Stimulated activated CD8-positive, alpha-beta memory T cell treated with anti-CD3 and anti-CD28 coated beads, Interleukin-2, amount 100 ng/mL, for 1 hour (primary cell): ENCODE measurements around the gene PCK1.
A peak's percentile ranks its signal among the peaks of the same experiment; 100 is the strongest.

Source experiments
- DNase-seq, 2 donors: peaks; one replicate each; pipeline ENCODE4 v3.0.0-alpha.2; 2020; ENCODE audit warnings: low read depth in 2 of 2

The PCK1 gene

GRCh38 chr20:57587989-57588377 is 27.1 kb downstream of the PCK1 start:
- DNase-seq: no peak

GRCh38 chr20:57588596-57588995 is 27.7 kb downstream of the PCK1 start:
- DNase-seq: no peak

- no peak for DNase-seq
Observed at GRCh38 chr20:57589123-57589727, 28.3 kb downstream of the PCK1 start.

- no peak for DNase-seq
Observed at GRCh38 chr20:57589728-57590484, 29.0 kb downstream of the PCK1 start.

DNA sequence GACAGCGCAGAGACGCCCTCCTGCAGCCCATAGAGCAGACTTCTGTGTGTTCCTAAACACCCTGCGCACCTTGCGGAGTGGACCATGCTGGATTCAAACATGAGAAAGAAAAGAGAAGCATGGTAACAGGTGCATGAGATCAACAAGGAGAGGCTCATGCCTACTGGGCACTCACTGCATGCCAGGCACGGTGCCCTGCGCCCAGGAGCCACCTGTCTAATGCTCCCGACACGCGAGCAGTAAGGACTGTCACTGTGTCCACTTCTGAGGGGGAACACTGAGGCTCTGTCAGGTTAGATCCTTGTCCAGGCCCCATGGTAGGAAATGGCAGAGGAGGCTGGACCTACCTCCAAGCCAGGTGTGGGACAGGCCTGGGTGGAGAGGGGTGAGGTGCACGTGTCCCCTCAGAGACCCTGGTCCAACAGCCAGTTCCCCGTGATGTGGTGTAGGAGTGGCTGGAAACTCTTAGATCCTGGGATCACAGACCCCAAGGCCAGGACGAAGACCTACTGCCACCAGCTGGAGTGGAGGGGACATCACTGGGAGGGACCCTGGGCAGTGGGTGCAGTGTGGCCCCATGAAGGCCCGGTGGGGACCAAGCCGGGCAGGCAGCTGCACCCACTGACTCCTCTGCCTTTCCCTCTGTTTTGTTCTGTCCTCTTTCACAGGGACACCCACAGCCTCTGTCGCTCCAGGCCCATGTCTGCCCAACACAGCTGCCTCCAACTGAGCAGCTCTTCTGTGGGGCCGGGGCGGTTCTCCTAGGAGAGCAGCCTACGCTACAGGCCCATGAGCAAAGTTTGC is 29.8 kb downstream of the PCK1 start:
- DNase-seq: no peak

DNA sequence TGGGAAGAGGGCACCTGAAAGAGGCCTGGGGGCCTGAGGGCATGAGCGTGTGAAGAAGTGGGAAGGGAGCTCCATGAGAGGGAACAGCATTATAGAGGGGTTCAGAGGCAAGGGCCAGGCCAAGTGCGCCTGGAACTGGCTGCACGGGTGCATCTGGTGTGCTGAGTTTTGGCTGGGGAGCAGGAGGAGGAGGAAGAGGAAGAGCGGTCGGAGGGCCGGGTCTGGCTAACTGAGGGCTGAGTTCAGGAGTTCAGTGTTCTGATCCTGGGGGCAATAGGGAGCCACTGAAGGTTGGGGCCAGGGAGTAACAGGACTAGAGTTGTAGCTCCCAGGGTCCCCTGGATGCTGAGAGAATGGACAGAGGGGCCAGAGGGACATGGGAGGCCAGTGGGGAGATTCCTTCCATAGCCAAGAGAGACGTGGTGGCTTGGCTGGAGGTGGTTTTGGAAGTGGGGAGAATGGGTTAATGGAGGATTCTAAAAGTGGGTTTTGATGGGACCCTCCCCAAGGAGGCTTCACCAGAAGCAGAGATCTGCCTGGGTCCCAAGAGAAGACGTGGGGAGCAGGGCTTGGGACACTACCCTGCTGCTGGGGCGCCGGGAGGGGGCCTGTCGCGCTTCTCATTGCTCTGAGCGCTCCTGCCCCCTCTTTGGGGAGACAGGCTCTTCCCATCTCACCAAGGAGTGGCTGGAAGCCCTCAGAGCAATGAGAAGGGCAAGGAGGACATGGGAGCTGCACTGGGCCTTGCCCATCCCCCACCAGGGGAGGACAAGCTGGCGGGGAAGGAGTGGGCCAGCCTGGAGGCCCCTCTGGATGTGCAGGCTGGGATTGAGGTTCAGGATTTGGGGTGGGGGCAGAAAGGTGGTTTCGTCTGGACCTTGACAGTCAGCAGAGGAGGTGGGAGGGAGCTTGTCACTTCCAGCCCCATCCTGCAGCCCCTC is 30.6 kb downstream of the PCK1 start:
- DNase-seq: no peak

DNA sequence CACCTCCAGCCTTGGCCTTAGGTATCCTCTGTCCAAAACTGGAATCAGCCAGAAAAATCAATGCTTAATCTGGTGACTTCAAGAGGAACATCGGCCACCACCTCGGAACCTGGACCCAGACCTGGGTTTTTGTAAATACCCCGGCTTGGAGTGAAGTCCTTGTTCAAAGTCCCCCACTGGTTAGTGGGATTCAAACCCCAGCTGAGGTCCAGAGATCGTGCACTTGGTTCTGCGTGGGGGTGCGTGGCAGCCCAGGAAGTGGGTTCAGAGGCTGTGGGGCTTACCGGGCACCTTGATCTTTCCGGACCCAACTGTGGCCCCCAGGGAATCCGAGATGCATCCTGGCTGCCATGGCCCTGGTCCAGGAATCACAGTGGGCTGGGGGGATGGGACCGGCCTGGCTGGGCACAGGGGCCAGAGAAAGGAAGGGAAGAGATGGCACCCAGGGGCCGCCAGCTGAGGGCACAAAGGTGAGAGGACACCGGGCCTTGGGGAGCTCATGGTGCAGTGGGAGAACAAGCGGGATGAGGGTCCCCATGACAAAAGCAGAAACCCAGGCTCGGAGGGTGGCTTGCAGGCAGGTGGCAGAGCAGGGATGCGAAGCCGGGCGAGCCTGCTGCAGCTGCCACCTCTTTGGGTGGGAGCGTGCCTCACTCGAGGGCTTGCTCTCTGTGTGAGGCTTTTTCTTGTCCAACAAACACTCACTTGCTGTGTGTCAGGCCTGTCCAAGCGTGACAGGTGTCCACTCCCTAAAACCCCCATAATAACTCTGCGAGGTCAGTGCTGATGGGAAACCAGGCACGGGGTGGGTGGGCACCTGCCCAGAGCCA is 31.6 kb downstream of the PCK1 start:
- DNase-seq: no peak

- DNase-seq: no peak
Observed at GRCh38 chr20:57593134-57593886, 32.4 kb downstream of the PCK1 start.

DNA sequence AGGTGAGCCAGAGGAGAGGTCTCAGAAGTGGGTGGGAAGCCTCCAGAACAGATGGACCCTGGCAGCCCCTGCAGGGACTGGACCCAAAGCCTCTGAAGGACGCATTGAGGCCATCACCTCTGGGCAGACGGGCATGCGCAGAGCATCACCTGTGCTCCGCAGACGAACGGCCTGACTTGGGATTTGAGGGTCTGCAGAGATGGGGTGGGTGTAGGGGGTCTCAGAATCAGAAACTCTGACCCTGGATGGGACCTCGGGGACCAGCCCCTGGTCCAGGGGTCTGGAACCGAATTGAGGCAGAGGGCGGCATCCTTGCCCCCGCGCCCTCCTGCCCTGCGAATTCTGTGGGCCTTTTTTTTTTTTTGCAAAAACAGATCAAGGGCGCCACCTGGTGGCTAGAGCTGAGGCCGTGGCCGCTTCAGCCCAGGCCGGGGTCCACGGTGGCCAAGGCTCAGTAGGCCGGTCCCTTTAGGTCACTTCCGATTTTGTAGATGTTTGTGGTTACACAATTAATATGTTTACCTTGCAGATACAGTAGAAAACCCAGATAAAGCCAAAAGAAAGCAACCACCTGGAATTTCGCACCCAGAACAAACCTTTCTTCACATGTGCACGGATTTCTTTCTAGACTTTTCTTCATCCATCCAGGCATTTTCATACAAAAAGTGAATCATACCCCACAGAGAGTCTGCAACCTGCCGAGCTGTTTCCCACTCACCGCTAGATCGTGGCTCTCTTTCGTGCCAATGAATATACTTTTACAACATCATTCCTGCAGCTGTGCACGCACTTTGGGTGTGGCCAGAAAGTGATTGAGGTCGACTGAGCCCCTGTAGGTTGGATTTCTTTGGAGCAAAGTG is 33.4 kb downstream of the PCK1 start:
- DNase-seq: peak in 1 of 2 donors; percentile 35

DNA sequence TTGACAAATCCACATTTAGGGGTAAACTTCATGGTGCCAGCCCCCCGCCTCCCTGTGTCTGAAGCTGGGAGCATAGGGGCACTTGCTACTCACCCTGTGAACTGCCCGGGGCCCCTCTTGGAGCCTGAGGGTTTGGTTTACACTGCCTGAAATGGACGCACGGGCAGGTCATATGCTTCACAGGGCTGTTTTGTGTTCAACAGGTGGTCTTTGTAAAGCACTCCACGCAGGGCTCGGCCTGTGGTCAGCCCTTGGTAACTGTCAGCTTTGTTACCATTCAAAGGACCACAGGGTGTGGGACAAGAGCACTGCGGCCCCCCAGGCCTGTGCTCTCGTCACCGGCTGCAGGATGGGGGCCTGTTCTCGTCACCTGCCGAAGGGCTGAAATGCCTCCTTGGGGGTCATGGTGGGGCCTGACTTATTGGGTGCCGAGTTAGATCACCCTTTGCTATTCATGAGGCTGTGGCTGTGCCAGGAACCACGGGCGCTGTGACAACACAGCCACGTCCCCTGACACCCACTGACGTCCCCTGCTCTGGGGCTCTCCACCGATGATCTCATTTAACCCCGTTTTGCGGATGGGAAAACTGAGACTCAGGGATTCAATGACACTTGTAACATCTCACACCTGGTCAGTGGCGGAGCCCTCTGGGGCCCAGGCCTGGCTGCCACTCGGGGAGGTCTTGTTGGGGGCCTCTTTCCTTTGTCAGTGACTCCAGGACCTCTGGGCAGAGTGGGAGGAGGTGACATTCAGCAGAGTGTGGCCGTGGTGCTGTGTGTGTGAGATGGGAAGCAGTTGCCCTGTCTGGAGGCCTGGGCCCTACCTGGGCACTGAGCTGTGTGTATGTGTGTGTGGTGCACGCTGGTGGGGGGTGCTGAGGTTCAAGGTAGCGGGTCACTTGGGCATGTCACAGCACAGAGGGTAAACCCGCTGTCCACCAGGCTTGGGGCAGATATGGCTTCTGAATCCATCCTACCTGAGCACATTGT is 34.4 kb downstream of the PCK1 start:
- no peak for DNase-seq

- DNase-seq: no peak
Observed at GRCh38 chr20:57596358-57596757, 35.4 kb downstream of the PCK1 start.

- peak; percentile 57 to 60 for DNase-seq
Observed at GRCh38 chr20:57596998-57597939, 36.4 kb downstream of the PCK1 start.

- no peak for DNase-seq
Observed at GRCh38 chr20:57598060-57598459, 37.1 kb downstream of the PCK1 start.

DNA sequence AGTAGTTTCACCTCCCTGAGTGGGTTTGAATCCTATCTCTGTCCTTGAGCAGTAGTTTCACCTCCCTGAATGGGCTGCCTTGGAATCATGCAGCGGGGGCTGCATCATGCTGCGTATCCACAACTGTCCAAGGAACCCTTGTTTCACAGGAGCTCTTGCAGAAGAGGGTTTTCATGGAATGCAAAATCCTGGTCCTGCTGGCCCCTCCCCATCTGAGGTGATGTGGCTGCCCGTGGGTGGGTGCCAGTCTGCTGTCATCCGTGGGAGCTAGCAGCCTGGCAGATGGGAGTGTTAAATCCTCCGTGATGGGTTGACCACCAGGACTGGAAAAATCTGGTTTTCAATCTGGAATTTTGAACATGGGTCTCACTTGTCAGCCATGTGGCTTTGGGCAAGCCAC is 37.6 kb downstream of the PCK1 start:
- no peak for DNase-seq

DNA sequence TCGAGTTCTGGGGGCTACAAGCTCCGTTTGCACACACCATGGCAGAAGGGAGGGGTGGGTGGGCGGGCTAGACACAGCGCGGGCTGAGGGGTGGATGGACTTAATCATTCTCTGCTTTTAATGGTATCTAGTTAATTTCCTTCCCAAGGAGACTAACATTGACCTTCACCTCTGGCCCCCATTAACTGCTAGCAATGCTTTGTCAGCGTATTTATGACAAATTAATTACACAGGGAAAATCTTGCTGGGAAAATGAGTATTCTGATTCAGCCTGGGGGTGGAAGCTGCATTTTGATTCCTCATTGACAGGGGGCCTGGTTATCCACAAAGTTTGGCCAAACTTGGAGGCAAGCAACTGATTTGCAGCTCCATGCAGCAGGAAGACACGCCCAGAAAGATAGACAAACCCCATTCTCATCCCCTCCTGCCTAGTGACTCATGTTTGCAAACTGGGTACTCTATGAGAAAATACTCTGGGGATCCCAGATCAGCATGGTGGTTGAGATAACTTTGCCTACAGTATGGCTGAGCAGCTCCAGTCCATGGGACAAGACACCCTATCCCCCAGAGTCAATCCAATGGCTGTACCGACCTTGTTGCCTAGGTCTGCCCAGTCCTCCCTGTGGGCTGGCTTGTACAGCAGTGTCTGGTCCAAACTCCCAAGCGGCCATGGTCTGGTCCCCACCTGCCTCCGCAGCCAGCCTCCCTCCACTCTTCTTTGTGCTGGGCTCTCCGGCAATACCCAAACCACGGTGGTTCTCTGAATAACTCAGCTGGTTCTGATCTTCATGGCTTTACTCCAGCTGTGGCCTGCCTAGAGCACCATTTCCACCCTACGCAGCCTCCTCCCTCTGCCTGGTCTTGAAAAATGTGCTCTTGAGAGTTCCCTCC is 39.7 kb downstream of the PCK1 start:
- DNase-seq: no peak

- DNase-seq: no peak
Observed at GRCh38 chr20:57601211-57601570, 40.3 kb downstream of the PCK1 start.
